Progenitor cell of endocrine pancreas (in vitro differentiated cells): ENCODE data around the gene ARL11. TPM values are rescaled to one million over a fixed set of nuclear protein-coding genes. Genes with fewer than 3 reads are reported as not detected.

Experiments
- DNase-seq: peaks from one replicate; pipeline ENCODE4 v3.0.0; 2021; ENCODE audit warnings: low spot score; ENCODE audit not compliant: unreplicated experiment
- H3K27ac Mint-ChIP-seq: 2 replicates; pipeline ENCODE4 v1.8.0; 2021; ENCODE audit warnings: mild to moderate bottlenecking, moderate library complexity, mixed read lengths
- H3K27me3 Mint-ChIP-seq: 2 replicates; pipeline ENCODE4 v1.8.0; 2021; ENCODE audit warnings: mixed read lengths
- H3K36me3 Mint-ChIP-seq: 2 replicates; pipeline ENCODE4 v1.8.0; 2022; ENCODE audit warnings: mixed read lengths; ENCODE audit not compliant: insufficient read depth
- H3K4me1 Mint-ChIP-seq: 2 replicates; pipeline ENCODE4 v1.8.0; 2021; ENCODE audit warnings: low read depth, mixed read lengths
- H3K4me3 Mint-ChIP-seq: 2 replicates; pipeline ENCODE4 v1.8.0; 2021; ENCODE audit warnings: low read depth, mild to moderate bottlenecking, moderate library complexity, mixed read lengths
- H3K9me3 Mint-ChIP-seq: 2 replicates; pipeline ENCODE4 v1.8.0; 2021; ENCODE audit warnings: low read depth, mixed read lengths
- total RNA-seq: library from RNA; stranded (reverse); gene quantifications from 2 replicates; pipeline ENCODE4 v1.2.1, GENCODE V29; 2021
- TF ChIP-seq, protein P1 (sequence below): fragments of 200-600 bp; sonication (generic); IDR thresholded peaks from one replicate; pipeline ENCODE4 v1.5.0; 2021; ENCODE audit warnings: antibody characterized with exemption, mild to moderate bottlenecking; ENCODE audit not compliant: unreplicated experiment

ARL11 gene
- total RNA-seq, 1 donor from 2014 or later, result 0.10 TPM

DNA sequence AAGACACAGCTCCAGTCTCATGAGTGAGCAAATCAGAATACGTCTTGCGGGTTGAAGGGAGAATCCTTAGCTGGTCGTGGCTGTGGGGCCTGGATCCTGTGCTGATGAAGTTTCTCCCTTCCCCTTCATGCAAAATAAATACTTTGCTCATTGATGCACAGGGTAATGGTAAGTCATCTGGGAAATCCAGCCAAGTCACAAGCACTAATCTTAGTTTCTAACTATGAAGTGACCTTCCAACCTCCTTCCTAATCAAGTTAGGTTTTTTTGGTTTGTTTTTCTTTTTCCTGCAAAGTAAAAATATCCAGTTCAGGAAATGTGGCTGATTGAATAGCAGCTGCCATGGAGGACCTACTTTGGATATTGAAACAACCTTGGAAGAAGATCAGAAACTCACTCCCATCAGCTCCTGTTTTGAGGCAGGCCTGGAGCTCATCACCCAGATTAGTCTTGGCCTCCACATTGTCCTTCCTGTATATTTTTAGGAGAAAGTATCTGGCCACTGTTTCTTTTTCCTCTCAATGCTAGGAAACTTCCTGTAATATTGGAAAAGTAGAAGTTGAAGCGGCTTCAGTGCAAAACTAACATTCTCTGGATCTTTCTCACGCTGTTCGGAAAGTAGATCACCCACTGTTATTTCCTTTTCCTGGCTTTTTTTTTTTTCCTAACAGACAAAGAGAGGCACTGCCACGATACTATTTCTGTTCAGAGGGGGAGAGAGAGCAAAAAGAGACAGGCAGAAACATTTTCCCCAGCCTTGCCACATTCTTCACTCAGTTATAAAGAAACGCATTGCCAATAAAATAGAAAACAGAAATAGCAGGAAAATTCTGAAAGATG, 12.3 kb upstream of the ARL11 start:
- H3K9me3 Mint-ChIP-seq, result no peaks in the 10 kb centered on the region
- H3K4me3 Mint-ChIP-seq, result no peak overlapping the region
- no peak overlapping the region for H3K27ac Mint-ChIP-seq
- TF ChIP-seq, protein P1, sequence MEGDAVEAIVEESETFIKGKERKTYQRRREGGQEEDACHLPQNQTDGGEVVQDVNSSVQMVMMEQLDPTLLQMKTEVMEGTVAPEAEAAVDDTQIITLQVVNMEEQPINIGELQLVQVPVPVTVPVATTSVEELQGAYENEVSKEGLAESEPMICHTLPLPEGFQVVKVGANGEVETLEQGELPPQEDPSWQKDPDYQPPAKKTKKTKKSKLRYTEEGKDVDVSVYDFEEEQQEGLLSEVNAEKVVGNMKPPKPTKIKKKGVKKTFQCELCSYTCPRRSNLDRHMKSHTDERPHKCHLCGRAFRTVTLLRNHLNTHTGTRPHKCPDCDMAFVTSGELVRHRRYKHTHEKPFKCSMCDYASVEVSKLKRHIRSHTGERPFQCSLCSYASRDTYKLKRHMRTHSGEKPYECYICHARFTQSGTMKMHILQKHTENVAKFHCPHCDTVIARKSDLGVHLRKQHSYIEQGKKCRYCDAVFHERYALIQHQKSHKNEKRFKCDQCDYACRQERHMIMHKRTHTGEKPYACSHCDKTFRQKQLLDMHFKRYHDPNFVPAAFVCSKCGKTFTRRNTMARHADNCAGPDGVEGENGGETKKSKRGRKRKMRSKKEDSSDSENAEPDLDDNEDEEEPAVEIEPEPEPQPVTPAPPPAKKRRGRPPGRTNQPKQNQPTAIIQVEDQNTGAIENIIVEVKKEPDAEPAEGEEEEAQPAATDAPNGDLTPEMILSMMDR, result no peak
- H3K4me1 Mint-ChIP-seq, result no peaks in the 10 kb centered on the region
- DNase-seq, result no peak
- H3K36me3 Mint-ChIP-seq, result no peaks in the 10 kb centered on the region
- H3K27me3 Mint-ChIP-seq, result no peaks in the 10 kb centered on the region

GRCh38 chr13:49616676-49617065, 11.6 kb upstream of the ARL11 start:
- Mint-ChIP-seq H3K9me3 (no peaks in the 10 kb centered on the region), H3K4me1 (no peaks in the 10 kb centered on the region), H3K4me3 (no peak overlapping the region), H3K27ac (no peak overlapping the region), H3K36me3 (no peaks in the 10 kb centered on the region), H3K27me3 (no peaks in the 10 kb centered on the region)
- TF ChIP-seq, protein P1, result no peak
- DNase-seq, result no peak

- no peak for DNase-seq
- H3K36me3 Mint-ChIP-seq, result no peaks in the 10 kb centered on the region
- no peaks in the 10 kb centered on the region for H3K27me3 Mint-ChIP-seq
- TF ChIP-seq, protein P1, result no peak
- H3K9me3 Mint-ChIP-seq, result no peaks in the 10 kb centered on the region
- no peaks in the 10 kb centered on the region for H3K4me1 Mint-ChIP-seq
- no peak overlapping the region for H3K27ac Mint-ChIP-seq
- H3K4me3 Mint-ChIP-seq, result no peak overlapping the region
These were observed 8.1 kb upstream of the ARL11 start for GRCh38 chr13:49620170-49620621.

GRCh38 chr13:49622174-49622946, 5.9 kb upstream of the ARL11 start:
- Mint-ChIP-seq H3K4me1 (no peaks in the 10 kb centered on the region), H3K4me3 (no peak overlapping the region), H3K36me3 (no peaks in the 10 kb centered on the region), H3K27ac (no peak overlapping the region), H3K27me3 (no peaks in the 10 kb centered on the region), H3K9me3 (no peaks in the 10 kb centered on the region)
- DNase-seq, result no peak
- TF ChIP-seq, protein P1, result no peak

GRCh38 chr13:49624229-49624628, 4.1 kb upstream of the ARL11 start:
- Mint-ChIP-seq H3K27me3 (no peaks in the 10 kb centered on the region), H3K4me3 (no peak overlapping the region), H3K9me3 (no peaks in the 10 kb centered on the region), H3K36me3 (no peaks in the 10 kb centered on the region), H3K27ac (no peak overlapping the region), H3K4me1 (no peaks in the 10 kb centered on the region)
- TF ChIP-seq, protein P1, result no peak
- no peak for DNase-seq
